DOHH2 (cell line): Measurements from ENCODE around the gene SAMD15.

ENCODE experiments used
- H3F3A ChIP-seq: fragments of 200-600 bp; sonication (generic), shearing (Covaris generic); 2 replicates; pipeline ENCODE4 v1.6.0; 2016; ENCODE audit warnings: antibody characterized with exemption, mild to moderate bottlenecking; ENCODE audit not compliant: control insufficient read depth, insufficient read depth
- H3K27ac ChIP-seq: fragments of 200-600 bp; sonication (generic); 2 replicates; pipeline ENCODE4 v1.5.1; 2014; ENCODE audit warnings: low read depth, mild to moderate bottlenecking, low read length, moderate library complexity
- H3K27me3 ChIP-seq: fragments of 200-600 bp; sonication (generic); 2 replicates; pipeline ENCODE4 v1.6.1; 2014; ENCODE audit warnings: mild to moderate bottlenecking, low read length, mixed read lengths; ENCODE audit not compliant: control insufficient read depth
- H3K36me3 ChIP-seq: fragments of 200-600 bp; sonication (generic); 2 replicates; pipeline ENCODE4 v1.6.1; 2014; ENCODE audit warnings: mild to moderate bottlenecking, low read length, moderate library complexity, mixed read lengths; ENCODE audit not compliant: control insufficient read depth
- H3K4me1 ChIP-seq: fragments of 200-600 bp; sonication (generic); 2 replicates; pipeline ENCODE4 v1.6.1; 2014; ENCODE audit warnings: mild to moderate bottlenecking, low read length, mixed read lengths; ENCODE audit not compliant: control insufficient read depth
- H3K4me2 ChIP-seq: fragments of 200-600 bp; sonication (generic); 2 replicates; pipeline ENCODE4 v1.6.0; 2014; ENCODE audit warnings: mild to moderate bottlenecking, low read length, moderate library complexity
- H3K4me3 ChIP-seq: fragments of 200-600 bp; sonication (generic); 2 replicates; pipeline ENCODE4 v1.5.1; 2014; ENCODE audit warnings: mild to moderate bottlenecking, low read length, mixed read lengths
- H3K79me2 ChIP-seq: fragments of 200-600 bp; sonication (generic); 2 replicates; pipeline ENCODE4 v1.6.1; 2014; ENCODE audit warnings: mild to moderate bottlenecking, low read length, mixed read lengths; ENCODE audit not compliant: control insufficient read depth
- H3K9me2 ChIP-seq: fragments of 200-600 bp; sonication (generic); replicated peaks from 2 replicates; pipeline ENCODE4 v1.6.1; 2014; ENCODE audit warnings: mild to moderate bottlenecking, low read length, mixed read lengths; ENCODE audit not compliant: control insufficient read depth
- H3K9me3 ChIP-seq: fragments of 200-600 bp; sonication (generic); 2 replicates; pipeline ENCODE4 v1.6.1; 2014; ENCODE audit warnings: antibody characterized with exemption, low read length, mixed read lengths; ENCODE audit not compliant: control insufficient read depth, insufficient read depth
- H4K20me1 ChIP-seq: fragments of 200-600 bp; sonication (generic); 2 replicates; pipeline ENCODE4 v1.6.0; 2014; ENCODE audit warnings: low read depth, mild to moderate bottlenecking, antibody characterized with exemption, low read length, moderate library complexity; ENCODE audit not compliant: control insufficient read depth, insufficient read depth
- CTCF ChIP-seq: fragments of 200-600 bp; sonication (generic); IDR thresholded peaks from one replicate; pipeline ENCODE4 v1.5.1; 2014; ENCODE audit warnings: antibody characterized with exemption, mild to moderate bottlenecking, low read depth, low read length; ENCODE audit not compliant: poor library complexity, severe bottlenecking
- EZH2phosphoT487 ChIP-seq: fragments of 200-600 bp; sonication (generic); IDR thresholded peaks from 2 replicates; pipeline ENCODE4 v1.6.1; 2017; ENCODE audit warnings: borderline replicate concordance, mild to moderate bottlenecking, antibody characterized with exemption, low read length, moderate library complexity, mixed read lengths

SAMD15 gene

DNA sequence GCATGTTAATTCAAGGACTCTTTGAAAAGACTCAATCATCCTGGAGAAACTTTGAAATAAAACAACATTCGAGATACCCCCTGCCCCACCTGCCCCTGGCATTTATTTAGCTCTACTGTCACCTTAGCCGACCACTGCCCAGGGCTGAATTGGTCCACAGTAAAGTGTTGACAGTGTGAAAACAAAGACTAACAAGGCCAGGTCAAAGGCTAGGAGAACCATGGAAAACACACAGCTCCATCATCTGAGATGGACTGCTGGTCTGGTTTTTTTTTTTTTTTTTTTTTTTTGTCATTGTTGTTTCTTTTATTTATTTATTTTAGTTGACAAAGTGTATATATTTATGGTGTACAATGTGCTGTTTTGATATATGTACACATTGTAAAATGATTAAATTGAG, 30.7 kb upstream of the SAMD15 start:
- H3K36me3 ChIP-seq = peaks cover 82% of the 10 kb centered on the region

GRCh38 chr14:77347751-77348150, 29.4 kb upstream of the SAMD15 start:
- peak overlapping the region; percentile 13; the same call in 1 of the 2 replicates for H3K27ac ChIP-seq
- no peaks in the 10 kb centered on the region for H4K20me1 ChIP-seq
- peak overlapping the region; percentile 16 for H3K4me2 ChIP-seq

More for the DNA sequence above, 30.7 kb upstream of the SAMD15 start:
- Histone ChIP-seq H3K9me3 (no peaks in the 10 kb centered on the region), H3K4me1 (peaks cover 27% of the 10 kb centered on the region), H3K9me2 (no peaks in the 10 kb centered on the region), H3F3A (peaks cover 3% of the 10 kb centered on the region; the same call in 1 of the 2 replicates), H3K79me2 (peaks cover 7% of the 10 kb centered on the region; the same call in 1 of the 2 replicates), H3K27ac (no peak overlapping the region), H3K4me3 (no peak overlapping the region), H3K27me3 (no peaks in the 10 kb centered on the region), H4K20me1 (no peaks in the 10 kb centered on the region), H3K4me2 (no peak overlapping the region)
- TF ChIP-seq CTCF (no peak), EZH2phosphoT487 (no peak)

DNA sequence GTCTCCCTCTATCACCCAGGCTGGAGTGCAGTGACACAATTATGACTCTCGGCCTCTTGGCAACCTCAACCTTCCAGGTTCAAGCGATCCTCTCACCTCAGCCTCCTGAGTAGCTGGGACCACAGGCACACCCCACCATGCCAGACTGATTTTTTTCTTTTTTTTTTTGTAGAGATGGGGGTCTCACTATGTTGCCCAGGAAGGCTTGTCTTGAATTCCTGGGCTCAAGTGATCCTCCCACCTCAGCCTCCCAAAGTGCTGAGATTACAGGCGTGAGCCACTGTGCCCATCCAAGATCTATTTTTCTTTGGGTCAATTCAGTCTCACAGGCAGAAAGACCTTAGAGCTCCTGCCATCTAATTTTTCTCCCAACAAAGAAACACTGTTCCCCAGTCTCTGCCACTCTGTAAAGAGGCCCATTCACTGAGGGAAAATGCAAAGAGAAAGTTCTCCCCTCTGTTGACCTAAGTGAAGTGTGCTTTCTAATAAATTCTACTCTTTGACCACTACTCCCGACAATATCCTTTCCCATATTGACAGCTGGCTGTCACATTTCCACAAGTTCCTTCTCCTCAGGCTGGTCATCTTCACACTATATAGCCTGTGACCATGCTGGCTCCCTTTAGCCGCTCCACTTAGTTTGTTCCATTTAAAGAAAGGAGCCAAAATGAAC, 23.6 kb upstream of the SAMD15 start:
- Histone ChIP-seq H3K4me3 (no peak overlapping the region), H3K4me2 (no peak overlapping the region), H3K36me3 (peaks cover 37% of the 10 kb centered on the region), H3F3A (peaks cover 3% of the 10 kb centered on the region; the same call in 1 of the 2 replicates), H3K9me3 (no peaks in the 10 kb centered on the region), H3K27ac (no peak overlapping the region), H3K4me1 (peaks cover 29% of the 10 kb centered on the region), H3K27me3 (no peaks in the 10 kb centered on the region), H3K79me2 (peaks cover 57% of the 10 kb centered on the region), H4K20me1 (no peaks in the 10 kb centered on the region), H3K9me2 (no peaks in the 10 kb centered on the region)
- TF ChIP-seq EZH2phosphoT487 (no peak), CTCF (no peak)

More at GRCh38 chr14:77347751-77348150, 29.4 kb upstream of the SAMD15 start:
- TF ChIP-seq EZH2phosphoT487 (no peak), CTCF (no peak)
- peaks cover 10% of the 10 kb centered on the region for H3K79me2 ChIP-seq
- H3K27me3 ChIP-seq = no peaks in the 10 kb centered on the region
- H3F3A ChIP-seq = peaks cover 3% of the 10 kb centered on the region; the same call in 1 of the 2 replicates
- peaks cover 28% of the 10 kb centered on the region for H3K4me1 ChIP-seq
- H3K9me3 ChIP-seq = no peaks in the 10 kb centered on the region
- H3K4me3 ChIP-seq = no peak overlapping the region
- peaks cover 72% of the 10 kb centered on the region for H3K36me3 ChIP-seq
- H3K9me2 ChIP-seq = no peaks in the 10 kb centered on the region
